ENCODE results near the gene MAP2K6.
A peak's percentile ranks its signal among the peaks of the same experiment; 100 is the strongest.

The MAP2K6 gene

DNA sequence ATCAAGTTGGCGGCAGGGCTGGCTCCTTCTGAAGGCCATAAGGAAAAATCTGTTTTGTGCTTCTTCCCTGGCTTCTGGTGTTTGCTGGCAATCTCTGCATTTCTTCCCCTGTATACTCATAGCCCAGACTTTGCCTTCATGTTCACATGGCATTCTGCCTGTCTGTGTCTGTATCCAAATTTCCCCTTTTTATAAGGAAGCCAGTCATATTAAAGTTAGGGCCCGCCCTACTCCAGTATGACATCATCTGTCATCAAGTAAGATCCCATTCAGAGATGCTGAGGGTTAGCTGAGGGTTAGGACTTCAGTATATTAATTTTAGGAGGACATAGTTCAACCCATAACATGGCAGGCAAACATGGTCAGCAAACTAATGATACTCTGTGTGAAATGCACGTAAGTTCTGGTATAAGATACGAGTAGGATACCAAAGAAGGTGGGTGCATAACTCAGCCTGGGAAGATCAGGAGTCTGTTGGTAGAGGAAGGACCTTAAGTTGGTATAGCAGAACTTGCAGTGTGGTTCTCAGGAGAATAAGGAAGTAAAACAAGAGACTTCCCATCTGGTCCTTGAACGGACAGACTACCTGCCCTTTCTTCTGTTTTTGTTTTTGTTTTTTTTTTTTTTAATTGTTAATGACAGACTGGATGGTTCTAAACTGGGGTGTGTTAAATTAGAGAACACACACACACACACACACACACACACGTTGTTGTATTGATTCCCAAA is 13.9 kb downstream of the MAP2K6 start:
- no peak for DNase-seq
- TF ChIP-seq, protein P1, sequence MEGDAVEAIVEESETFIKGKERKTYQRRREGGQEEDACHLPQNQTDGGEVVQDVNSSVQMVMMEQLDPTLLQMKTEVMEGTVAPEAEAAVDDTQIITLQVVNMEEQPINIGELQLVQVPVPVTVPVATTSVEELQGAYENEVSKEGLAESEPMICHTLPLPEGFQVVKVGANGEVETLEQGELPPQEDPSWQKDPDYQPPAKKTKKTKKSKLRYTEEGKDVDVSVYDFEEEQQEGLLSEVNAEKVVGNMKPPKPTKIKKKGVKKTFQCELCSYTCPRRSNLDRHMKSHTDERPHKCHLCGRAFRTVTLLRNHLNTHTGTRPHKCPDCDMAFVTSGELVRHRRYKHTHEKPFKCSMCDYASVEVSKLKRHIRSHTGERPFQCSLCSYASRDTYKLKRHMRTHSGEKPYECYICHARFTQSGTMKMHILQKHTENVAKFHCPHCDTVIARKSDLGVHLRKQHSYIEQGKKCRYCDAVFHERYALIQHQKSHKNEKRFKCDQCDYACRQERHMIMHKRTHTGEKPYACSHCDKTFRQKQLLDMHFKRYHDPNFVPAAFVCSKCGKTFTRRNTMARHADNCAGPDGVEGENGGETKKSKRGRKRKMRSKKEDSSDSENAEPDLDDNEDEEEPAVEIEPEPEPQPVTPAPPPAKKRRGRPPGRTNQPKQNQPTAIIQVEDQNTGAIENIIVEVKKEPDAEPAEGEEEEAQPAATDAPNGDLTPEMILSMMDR (IDR thresholded peaks at IDR 0.05; ENCODE audit: low read depth, low read length): no peak
- Histone ChIP-seq H3K27me3 (no peaks in the 10 kb centered on the region), H3K4me1 (peaks cover 2% of the 10 kb centered on the region; the same call in 1 of the 2 replicates), H3K9me3 (no peaks in the 10 kb centered on the region), H3K4me3 (ENCODE audit: low read depth, low read length) (no peak overlapping the region), H3K36me3 (no peaks in the 10 kb centered on the region)

DNA sequence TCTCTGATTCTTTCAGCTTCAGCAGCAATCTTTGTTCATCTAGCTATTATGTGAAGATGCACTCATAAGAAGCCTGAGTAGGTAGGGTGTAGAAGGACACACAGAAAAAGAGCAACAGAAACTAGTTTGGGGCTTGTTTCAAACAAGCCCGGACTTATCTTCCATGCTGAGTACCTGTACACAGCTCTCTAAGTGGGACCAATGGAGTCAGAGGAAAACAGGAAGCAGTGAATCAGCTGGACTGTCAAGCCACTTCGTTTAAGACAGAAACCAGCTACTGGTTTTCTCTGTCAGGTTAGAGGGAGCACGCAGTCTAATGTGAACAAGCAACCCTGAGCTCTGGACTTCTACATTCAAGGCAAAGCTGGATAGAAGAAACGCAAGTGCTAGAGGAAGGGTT is 16.0 kb downstream of the MAP2K6 start:
- Histone ChIP-seq H3K27me3 (no peaks in the 10 kb centered on the region), H3K36me3 (no peaks in the 10 kb centered on the region), H3K4me1 (peaks cover 8% of the 10 kb centered on the region; the same call in 1 of the 2 replicates), H3K9me3 (no peaks in the 10 kb centered on the region), H3K4me3 (ENCODE audit: low read depth, low read length) (no peak overlapping the region)
- TF ChIP-seq, protein P1 (IDR thresholded peaks at IDR 0.05; ENCODE audit: low read depth, low read length): no peak
- no peak for DNase-seq

DNA sequence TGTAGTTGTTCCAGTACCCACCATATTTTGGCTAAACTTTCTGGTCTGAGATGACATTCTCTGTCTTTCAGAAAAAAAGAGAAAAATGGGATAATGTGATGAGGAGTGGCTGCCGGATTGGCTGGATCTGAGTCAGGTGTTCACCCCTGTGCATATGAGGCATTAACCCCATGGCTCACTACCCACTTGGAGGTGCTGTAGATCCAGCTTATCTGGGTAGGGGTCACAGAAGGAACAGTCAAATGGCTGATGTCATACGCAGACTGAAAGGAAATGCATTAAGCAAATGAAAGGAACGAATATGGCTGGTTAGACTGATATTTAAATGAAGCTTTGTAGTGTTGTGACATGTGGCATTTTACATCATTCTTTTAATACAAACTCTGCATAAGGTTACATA is 17.3 kb downstream of the MAP2K6 start:
- no peaks in the 10 kb centered on the region for H3K27me3 ChIP-seq
- no peak overlapping the region for H3K4me3 ChIP-seq (ENCODE audit: low read depth, low read length)
- no peak for DNase-seq
- H3K4me1 ChIP-seq: peaks cover 8% of the 10 kb centered on the region; the same call in 1 of the 2 replicates
- TF ChIP-seq, protein P1 (IDR thresholded peaks at IDR 0.05; ENCODE audit: low read depth, low read length): no peak
- H3K9me3 ChIP-seq: no peaks in the 10 kb centered on the region
- no peaks in the 10 kb centered on the region for H3K36me3 ChIP-seq

DNA sequence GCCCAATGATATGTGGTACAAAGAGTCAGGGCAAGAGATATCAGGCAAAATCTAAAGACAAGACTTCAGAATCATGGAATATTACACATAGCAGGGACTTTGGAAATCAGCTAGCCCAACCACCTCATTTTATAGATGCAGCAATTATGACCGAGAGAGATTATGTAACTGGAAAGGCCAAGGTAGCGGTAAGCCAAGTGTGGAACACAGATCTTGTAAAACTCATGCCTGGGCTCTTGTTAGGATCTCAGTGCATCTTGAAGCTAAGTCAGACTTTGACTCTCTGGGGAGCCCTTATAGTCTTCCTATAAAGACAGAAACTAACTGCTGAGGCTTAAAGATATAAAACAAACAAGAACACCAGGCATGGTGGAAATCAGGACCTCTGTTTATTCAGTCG is 18.6 kb downstream of the MAP2K6 start:
- TF ChIP-seq, protein P1 (IDR thresholded peaks at IDR 0.05; ENCODE audit: low read depth, low read length): no peak
- H3K4me1 ChIP-seq: peaks cover 8% of the 10 kb centered on the region; the same call in 1 of the 2 replicates
- no peak overlapping the region for H3K4me3 ChIP-seq (ENCODE audit: low read depth, low read length)

DNA sequence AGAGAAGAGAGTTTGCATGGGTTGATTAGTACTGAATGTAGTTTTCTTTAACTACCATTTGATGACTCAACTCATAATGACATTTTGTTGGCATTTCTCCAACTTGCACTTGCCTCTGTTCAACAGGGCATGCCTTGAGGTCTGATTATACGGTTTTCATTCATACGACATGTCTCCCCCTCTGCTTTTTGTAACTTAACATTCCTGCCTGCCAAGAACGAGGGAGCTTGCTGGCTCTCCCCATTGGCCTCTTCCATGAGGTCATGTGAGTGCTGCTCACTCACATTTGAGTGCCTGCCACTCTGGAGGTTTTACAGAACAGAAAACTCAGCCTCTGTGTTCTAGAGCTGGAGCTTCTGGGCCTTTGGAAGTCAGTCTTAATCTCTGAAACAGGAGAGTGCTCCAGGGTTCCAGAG is 19.7 kb downstream of the MAP2K6 start:
- peak; percentile 61 for DNase-seq
- Histone ChIP-seq H3K4me1 (peaks cover 8% of the 10 kb centered on the region; the same call in 1 of the 2 replicates), H3K4me3 (ENCODE audit: low read depth, low read length) (no peak overlapping the region), H3K27me3 (no peaks in the 10 kb centered on the region), H3K36me3 (no peaks in the 10 kb centered on the region), H3K9me3 (no peaks in the 10 kb centered on the region)
- TF ChIP-seq, protein P1 (IDR thresholded peaks at IDR 0.05; ENCODE audit: low read depth, low read length): no peak

More for the DNA sequence above, 18.6 kb downstream of the MAP2K6 start:
- H3K9me3 ChIP-seq: no peaks in the 10 kb centered on the region
- no peak for DNase-seq
- H3K27me3 ChIP-seq: no peaks in the 10 kb centered on the region
- no peaks in the 10 kb centered on the region for H3K36me3 ChIP-seq

DNA sequence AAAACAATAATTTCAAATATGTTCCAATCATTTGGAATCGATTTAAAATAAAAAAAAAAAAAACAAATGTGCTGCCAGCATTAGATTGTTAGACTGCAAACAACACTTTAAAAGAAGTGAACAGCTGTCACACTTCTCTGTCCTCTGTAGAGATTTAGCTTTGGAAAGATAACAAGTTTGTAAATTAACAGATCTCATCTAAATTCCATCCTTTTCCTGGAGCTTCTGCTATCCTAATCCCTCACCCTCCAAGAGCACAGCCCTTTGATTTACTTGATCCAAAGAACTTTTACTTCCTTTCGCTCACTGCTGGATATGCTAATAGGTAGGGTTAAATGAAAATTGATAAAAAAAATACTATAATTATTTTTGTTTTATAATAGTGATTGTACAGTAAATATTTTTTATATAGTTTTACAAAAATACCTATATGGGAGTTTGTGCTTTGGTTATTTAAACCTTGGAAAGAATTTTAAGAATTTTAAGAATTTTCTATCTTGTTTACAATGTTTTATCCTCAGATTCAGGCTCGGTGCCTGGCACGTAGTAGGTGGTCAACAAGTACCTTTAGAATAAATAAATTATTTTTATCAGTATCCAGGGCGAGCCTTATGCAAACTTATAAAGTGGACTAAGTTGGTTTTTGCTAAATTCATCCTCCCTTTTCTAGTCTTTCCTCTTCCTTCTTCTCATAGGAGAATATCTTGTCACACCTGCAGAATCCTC is 21.6 kb downstream of the MAP2K6 start:
- Histone ChIP-seq H3K9me3 (no peaks in the 10 kb centered on the region), H3K27me3 (no peaks in the 10 kb centered on the region), H3K4me3 (ENCODE audit: low read depth, low read length) (no peak overlapping the region), H3K4me1 (peaks cover 8% of the 10 kb centered on the region; the same call in 1 of the 2 replicates), H3K36me3 (no peaks in the 10 kb centered on the region)
- TF ChIP-seq, protein P1 (IDR thresholded peaks at IDR 0.05; ENCODE audit: low read depth, low read length): no peak
- no peak for DNase-seq
